ENCODE measurements around the gene PRSS53. TPM values are rescaled to one million over a fixed set of nuclear protein-coding genes. Genes with fewer than 3 reads are reported as not detected.

Gene PRSS53
- total RNA-seq, 1 donor from 2014 or later = 2.8 TPM

DNA sequence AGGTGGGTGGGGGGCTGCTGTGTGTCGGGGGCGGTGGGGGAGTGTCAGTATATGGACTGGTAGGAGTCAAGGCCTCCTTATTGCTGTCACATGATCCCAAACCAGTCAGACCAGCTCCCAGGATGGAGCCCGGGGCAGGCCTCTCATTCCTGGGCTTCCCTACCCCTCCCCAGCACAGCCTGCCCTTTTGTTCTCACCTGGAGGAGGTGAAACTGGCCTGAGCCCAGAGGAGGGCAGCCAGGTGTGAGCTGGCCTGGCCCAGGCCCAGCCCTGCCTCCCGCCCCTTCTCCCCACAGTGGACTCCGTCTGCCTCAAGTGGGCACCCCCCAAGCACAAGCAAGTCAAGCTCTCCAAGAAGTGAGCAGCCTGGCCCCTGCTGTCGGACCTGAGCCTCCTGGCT, 42.2 kb upstream of the PRSS53 start:
- Mint-ChIP-seq H3K4me3 (ENCODE audit: unreplicated experiment) (no peak overlapping the region), H3K27ac (ENCODE audit: unreplicated experiment) (no peak overlapping the region), H3K9me3 (ENCODE audit: unreplicated experiment) (no peaks in the 10 kb centered on the region), H3K27me3 (ENCODE audit: unreplicated experiment) (no peaks in the 10 kb centered on the region), H3K4me1 (ENCODE audit: unreplicated experiment) (peaks cover 4% of the 10 kb centered on the region), H3K36me3 (ENCODE audit: unreplicated experiment) (peaks cover 7% of the 10 kb centered on the region)
- no peak for DNase-seq (ENCODE audit: extremely low spot score, unreplicated experiment)
- TF ChIP-seq, protein P1, sequence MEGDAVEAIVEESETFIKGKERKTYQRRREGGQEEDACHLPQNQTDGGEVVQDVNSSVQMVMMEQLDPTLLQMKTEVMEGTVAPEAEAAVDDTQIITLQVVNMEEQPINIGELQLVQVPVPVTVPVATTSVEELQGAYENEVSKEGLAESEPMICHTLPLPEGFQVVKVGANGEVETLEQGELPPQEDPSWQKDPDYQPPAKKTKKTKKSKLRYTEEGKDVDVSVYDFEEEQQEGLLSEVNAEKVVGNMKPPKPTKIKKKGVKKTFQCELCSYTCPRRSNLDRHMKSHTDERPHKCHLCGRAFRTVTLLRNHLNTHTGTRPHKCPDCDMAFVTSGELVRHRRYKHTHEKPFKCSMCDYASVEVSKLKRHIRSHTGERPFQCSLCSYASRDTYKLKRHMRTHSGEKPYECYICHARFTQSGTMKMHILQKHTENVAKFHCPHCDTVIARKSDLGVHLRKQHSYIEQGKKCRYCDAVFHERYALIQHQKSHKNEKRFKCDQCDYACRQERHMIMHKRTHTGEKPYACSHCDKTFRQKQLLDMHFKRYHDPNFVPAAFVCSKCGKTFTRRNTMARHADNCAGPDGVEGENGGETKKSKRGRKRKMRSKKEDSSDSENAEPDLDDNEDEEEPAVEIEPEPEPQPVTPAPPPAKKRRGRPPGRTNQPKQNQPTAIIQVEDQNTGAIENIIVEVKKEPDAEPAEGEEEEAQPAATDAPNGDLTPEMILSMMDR (IDR thresholded peaks at IDR 0.05) = no peak

DNA sequence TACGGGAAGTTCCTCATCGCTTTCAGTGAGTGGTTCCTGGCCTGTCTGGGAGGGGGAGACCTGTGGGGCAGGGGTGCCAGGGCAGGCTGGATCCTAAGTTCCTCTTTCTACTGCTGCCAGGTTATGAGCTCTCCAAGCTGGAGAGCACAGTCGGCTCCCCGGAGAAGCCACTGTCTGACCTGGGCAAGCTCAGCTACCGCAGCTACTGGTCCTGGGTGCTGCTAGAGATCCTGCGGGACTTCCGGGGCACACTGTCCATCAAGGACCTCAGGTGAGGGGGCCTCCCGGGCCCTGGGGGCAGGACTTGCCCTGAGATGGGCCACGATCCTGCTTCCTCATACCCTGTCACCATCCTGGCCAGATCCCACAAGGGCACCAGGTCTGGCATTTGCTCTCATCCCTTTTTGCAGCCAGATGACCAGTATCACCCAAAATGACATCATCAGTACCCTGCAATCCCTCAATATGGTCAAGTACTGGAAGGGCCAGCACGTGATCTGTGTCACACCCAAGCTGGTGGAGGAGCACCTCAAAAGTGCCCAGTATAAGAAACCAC, 41.7 kb upstream of the PRSS53 start:
- Mint-ChIP-seq H3K9me3 (ENCODE audit: unreplicated experiment) (no peaks in the 10 kb centered on the region), H3K36me3 (ENCODE audit: unreplicated experiment) (peaks cover 7% of the 10 kb centered on the region), H3K27ac (ENCODE audit: unreplicated experiment) (no peak overlapping the region), H3K4me3 (ENCODE audit: unreplicated experiment) (no peak overlapping the region), H3K27me3 (ENCODE audit: unreplicated experiment) (no peaks in the 10 kb centered on the region), H3K4me1 (ENCODE audit: unreplicated experiment) (peaks cover 4% of the 10 kb centered on the region)
- TF ChIP-seq, protein P1 (IDR thresholded peaks at IDR 0.05) = no peak
- DNase-seq (ENCODE audit: extremely low spot score, unreplicated experiment) = no peak

DNA sequence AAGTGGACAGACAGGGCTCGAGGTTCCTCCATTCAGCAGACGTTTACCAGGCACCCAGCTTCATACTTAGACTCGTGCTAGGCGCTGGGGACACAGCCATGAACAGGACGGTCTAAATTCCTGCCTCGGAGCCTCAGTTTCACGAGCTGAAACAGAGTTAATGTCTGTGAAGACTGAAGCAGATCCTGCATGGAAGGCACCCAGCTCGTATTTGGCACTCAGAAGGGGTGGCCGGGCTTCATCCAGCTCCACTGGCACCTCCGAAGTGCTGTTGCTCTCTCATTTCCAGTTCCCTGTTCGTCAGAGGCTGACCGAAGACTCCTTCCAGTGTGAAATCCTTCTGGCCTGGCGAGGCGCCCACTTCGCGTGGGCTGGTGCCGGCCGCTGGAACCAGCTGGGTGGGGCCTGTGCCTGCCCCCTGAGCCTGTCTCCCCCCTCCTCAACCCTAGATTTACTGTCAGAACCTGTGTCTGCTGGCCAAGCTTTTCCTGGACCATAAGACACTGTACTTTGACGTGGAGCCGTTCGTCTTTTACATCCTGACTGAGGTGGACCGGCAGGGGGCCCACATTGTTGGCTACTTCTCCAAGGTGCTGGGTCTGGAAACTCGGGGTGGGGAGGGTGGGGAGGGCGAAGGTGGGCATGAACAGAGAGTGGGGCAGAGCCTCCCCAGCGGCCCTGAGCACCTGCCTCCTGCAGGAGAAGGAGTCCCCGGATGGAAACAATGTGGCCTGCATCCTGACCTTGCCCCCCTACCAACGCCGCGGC, 41.0 kb upstream of the PRSS53 start:
- DNase-seq (ENCODE audit: extremely low spot score, unreplicated experiment) = no peak
- Mint-ChIP-seq H3K4me1 (ENCODE audit: unreplicated experiment) (peaks cover 4% of the 10 kb centered on the region), H3K9me3 (ENCODE audit: unreplicated experiment) (no peaks in the 10 kb centered on the region), H3K4me3 (ENCODE audit: unreplicated experiment) (no peak overlapping the region), H3K27ac (ENCODE audit: unreplicated experiment) (no peak overlapping the region), H3K36me3 (ENCODE audit: unreplicated experiment) (peaks cover 7% of the 10 kb centered on the region), H3K27me3 (ENCODE audit: unreplicated experiment) (no peaks in the 10 kb centered on the region)
- TF ChIP-seq, protein P1 (IDR thresholded peaks at IDR 0.05) = no peak

DNA sequence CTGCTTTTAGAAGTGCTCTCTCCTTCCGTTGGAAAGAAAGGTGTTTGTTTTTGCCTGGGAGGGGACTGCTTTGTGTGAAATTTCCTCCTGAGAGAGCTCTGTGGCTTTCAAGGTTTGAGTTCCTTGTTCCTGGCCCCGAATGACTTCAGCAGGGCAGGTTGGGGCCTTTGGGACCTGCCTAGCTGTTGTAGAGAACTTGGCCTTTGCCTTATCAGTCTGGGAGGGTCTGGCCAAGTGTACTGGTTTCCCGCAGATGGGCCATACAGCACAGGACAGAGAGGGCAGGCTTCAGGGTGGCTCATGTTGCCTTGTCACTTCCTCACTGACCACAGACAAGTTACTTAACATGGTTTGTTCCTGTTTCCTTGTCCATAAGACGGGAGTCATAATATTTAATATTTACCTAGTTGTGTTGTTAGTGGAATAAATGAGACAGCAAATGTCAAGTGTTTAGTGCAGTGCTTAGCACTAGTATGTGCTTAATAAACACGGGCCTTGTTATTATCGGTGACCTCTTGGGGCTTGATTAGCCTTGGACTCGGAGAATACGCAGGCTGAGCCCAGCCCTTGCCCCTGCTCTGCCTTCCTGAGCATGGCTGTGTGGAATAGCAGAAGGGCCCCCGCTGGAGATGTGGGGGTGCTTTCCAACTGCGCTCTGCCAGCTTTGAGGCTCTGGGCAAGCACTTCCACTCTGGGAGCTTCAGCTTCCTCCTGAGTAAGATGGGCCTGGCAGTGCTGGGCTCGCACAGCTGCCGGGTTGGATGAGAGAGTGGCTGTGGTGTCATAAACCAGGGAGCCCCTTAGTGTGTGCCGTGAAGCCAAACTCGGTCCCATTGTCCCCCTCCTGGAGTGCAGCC, 40.2 kb upstream of the PRSS53 start:
- no peak overlapping the region for H3K4me3 Mint-ChIP-seq (ENCODE audit: unreplicated experiment)

More for the DNA sequence above, 40.2 kb upstream of the PRSS53 start:
- H3K9me3 Mint-ChIP-seq (ENCODE audit: unreplicated experiment) = no peaks in the 10 kb centered on the region
- TF ChIP-seq, protein P1 (IDR thresholded peaks at IDR 0.05) = no peak
- no peaks in the 10 kb centered on the region for H3K27me3 Mint-ChIP-seq (ENCODE audit: unreplicated experiment)
- peaks cover 7% of the 10 kb centered on the region for H3K36me3 Mint-ChIP-seq (ENCODE audit: unreplicated experiment)
- H3K27ac Mint-ChIP-seq (ENCODE audit: unreplicated experiment) = peak overlapping the region; percentile 47
- no peaks in the 10 kb centered on the region for H3K4me1 Mint-ChIP-seq (ENCODE audit: unreplicated experiment)
- DNase-seq (ENCODE audit: extremely low spot score, unreplicated experiment) = no peak
